HuH-7 (cell line): ENCODE data around the gene GCK.
"Not testable (repeated sequence)": the region's sequence is repeated elsewhere in the genome, so short reads cannot be mapped to it uniquely, and the experiment has no call there.

ENCODE experiments used
- DNase-seq: peaks from one replicate; pipeline ENCODE4 v3.0.0; 2011; ENCODE audit warnings: low spot score

GCK gene

DNA sequence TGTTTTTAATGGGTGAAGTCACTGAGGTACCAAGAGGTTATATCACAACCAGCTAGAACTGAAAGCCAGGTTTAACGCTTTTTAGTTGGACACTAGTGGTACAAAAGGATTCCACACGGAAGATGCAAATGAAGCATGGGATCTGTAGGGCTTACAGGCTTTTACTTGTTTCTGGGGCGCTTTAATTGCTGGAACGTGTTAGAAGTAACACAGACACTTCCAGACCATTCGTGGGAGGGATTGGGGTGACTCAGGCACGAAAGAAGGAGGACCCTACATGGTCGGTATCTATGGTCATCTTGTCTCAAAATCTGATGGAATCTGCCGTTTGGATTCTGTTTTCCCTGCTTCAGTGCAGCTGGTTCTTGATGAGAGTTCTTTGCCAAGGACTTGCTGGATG lies 12.6 kb upstream of the GCK start:
- DNase-seq, result no peak

DNA sequence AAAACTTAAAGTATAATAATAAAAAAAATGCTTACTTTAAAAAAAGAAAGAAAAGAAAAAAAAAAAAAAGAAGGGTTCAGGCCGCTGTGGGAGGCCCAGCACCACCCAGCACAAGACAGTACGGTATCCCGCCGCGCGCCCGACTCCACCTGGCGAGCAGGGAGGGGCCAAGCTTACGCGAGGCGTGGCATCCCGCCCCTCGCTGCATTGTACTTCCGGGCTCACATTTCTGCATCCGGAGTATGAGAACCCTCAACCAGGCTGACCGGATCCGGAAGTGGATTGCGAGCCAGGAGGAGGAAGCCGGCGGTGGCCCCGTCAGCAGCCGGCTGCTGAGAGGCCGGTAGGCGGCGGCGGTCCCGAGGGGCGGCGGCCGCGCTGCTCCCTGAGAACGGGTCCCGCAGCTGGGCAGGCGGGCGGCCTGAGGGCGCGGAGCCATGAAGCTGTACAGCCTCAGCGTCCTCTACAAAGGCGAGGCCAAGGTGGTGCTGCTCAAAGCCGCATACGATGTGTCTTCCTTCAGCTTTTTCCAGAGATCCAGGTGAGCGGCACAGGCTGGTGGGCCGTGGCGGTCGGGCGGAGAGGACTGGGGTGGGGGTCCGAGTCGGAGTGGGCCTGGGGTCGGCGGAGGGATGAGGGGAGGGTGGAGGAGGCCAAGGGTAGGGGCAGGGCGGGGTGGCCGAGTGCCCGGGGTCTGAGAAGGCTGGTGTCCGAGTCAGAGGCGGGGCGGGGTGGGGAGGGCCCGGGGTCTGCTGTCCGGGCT lies 11.6 kb upstream of the GCK start, which contains the start of gene YKT6:
YKT6 (plus strand) TSS at position 280 of the 763 bp plus-strand sequence; CDS start at position 438, 158 bp downstream.
- peak; percentile 99 for DNase-seq

DNA sequence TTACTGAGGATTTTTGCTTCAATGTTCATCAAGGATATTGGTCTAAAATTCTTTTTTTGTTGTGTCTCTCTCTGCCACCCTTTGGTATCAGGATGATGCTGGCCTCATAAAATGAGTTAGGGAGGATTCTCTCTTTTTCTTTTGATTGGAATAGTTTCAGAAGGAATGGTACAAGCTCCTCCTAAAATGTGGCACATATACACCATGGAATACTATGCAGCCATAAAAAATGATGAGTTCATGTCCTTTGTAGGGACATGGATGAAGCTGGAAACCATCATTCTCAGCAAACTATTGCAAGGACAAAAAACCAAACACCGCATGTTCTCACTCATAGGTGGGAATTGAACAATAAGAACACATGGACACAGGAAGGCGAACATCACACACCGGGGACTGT lies 10.9 kb upstream of the GCK start:
- DNase-seq, result not testable (repeated sequence)

DNA sequence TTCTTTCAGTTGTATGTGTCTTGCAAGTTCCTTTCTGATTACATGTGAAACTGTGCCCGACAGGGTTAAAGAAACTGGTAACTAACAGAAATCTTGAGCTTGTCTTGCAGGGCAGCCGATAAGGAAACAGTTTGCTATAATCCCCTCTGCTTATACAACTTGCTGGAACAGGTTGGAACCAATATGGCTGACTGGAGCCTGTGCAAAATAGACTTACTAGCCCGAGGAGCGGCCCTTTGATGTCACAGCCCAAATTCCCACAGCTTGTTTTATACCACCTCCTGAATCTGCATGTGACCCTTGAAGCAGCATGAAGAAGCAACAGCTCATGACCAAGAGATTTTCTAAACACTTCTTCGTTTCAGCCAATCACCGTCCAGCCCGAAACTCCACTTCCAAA lies 8.2 kb upstream of the GCK start:
- DNase-seq, result no peak

DNA sequence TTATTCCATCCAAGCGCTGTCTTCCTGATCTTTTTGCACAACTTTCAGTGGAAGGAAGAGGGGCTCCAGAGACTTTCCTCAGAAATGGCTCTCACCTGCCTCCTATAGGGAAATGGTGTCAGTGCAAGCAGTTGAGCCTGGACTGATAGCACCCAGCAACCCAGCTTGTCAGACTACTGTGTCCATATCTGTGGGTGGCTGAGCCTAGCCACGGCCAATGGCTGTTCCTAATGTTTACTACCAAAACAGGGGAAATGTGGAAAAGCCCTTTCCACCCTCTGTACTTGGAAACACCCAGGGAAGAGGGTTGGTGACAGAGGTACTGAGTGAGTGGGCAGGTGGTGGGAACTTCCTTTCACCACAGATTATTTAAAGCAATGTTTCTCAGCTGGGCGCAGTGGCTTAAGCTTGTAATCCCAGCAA lies 7.2 kb upstream of the GCK start:
- peak; percentile 66 for DNase-seq

DNA sequence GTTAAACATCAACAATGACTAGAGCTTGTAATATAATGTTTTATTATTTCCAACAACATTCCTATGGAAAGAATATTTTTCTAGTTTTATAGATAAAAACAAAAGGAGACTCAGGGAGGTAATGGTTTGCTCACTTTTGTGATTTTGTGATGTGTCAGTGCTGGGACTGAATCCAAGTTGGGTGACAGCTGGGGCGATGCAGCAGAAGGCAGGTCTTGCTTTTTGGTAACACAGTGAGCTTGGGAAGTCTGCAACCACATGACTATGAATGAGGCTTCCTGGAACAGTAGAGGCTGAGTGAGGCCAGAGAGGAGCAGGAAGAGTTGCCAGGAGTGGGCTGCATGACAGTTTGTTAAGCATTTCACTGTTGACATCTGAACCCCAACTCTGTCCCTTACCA lies 6.7 kb upstream of the GCK start:
- no peak for DNase-seq

DNA sequence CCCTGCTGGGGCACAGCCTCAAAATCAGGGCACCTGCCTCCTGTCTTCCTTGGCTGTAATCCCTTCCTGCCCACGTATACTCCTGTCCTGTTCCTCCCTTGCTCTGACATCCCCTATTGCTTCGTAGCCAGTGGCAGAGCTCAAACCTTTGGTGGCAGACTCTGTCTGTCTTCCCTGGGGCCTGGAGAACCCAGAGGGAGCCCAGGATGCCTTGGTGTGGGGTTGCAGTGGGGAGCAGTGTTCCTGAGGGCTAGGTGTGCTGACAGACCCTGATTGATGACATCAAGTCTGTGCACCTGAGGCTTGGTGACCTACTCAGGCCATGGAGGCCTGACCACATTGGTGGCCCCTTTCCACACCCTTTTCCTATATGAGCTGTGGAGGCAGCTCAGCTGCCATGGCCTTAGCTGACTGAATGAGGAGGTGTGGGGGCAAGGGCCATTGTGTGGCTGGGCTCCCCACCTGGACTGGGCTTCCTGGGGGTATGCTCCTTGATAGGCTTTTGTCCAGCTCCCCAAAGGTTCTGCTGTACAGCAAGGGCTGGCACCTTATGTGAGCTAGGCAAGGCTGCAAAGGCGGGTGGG lies 5.4 kb upstream of the GCK start:
- no peak for DNase-seq

DNA sequence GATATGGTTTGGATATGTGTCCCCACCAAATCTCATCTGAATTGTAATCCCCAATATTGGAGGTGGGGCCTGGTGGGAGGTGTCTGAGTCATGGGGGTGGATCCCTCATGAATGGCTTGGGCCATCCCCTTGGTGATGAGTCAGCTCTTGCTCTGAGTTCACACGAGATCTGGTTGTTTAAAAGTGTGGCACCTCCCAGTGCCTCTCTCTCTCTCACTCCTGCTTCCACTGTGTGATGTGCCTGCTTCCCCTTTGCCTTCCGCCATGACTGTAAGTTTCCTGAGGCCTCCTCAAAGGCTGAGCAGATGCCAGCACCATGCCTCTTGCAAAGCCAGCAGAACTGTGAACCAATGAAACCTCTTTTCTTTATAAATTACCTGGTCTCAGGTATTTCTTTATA lies 4.8 kb upstream of the GCK start:
- DNase-seq, result no peak

DNA sequence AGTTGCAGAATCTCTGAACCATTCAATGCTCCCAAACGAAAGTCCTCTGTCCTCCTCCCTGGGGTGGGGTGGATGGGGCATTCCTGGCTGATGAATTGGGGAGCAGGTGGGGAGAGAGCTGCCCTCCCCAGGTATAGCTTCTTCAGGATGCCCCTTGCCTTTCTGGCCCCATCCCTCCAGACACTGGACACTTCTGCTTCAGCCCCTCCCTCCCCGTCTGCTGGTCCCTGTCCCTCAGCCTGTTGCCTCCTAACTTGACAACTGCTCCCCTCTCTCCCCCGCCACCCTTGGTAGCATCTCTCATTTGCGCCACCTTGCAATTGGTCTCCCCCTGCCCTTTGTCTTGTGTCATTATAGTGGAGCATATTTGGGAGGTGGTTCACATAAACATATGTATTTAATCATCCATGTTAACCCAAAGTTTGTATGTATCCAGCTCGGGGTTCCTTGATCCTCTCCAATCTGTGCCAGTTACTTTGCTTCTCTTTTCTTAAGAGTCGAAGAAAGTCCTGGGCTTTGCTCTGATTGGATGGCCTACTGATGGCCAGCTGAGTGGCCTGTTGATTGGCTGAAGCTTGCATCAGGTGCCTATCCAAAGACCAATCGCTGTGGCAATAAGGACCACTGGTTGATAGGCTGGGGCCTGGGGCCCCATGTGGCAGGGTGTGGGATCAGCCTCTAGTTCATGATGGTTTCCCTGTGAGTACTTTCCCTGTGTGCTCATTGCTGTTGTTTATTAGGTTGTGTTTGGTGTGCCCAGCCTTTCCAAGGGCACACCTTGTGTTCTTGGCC lies 4.0 kb upstream of the GCK start:
- DNase-seq, result no peak

DNA sequence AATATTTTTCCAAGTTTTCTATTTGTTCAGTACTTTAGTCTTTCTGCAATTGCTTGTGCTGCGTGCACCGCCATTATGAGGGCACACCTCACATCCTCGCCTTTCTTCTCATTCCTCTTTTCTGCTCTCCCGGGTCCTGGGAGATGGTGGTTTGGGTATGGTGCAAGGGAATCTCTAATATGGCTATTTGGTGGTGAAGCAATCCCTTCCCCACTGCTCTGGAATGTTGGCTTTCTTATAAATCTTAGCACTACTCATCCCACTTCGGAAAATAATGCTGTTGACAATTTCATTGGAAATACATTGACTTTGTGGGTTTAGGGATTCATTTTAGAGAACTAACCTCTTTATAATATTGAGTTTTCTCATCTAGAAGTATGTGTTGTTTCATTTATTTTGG lies 1.9 kb upstream of the GCK start:
- no peak for DNase-seq

DNA sequence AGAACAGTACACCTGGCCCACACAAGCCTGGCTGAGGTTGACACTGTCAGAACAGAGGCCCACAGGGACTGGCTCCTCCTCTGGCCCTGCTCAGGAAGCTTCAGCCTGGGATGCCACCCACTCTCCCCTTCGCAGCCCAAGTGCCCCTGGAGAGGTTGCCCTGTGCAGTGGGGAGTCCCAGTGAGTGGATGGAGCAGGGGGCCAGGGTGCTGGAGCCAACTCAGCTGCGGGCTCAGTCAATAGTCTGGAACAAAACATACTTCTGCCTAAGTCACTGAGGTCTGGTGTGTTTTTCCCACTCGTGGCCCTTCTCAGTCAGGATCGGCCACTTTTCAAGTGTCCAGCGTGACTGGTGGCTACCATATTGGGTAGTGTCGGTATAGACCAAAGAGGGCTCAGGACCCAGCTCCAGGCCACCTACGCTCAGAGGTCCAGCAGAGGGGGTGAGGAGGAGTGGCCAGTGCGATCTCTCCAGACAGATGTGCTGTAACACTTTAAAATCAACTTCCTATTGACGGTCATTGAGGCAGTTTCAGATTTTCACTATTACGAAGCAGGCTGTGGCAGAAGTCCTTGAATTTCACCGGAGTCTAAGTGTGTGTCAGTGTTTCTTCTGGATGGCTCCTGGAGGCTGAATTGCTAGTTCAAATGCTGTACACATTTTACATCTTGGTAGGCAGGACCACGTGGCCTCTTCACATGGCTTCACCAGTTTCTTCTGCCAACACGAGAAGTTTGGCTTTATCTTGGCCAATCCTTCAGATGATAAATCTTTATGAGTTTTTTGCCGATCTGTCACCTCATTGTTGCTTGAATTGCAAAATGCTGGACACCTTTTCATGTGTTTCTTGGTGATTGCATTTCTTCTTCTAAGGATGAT lies 994 bp upstream of the GCK start:
- no peak for DNase-seq

DNA sequence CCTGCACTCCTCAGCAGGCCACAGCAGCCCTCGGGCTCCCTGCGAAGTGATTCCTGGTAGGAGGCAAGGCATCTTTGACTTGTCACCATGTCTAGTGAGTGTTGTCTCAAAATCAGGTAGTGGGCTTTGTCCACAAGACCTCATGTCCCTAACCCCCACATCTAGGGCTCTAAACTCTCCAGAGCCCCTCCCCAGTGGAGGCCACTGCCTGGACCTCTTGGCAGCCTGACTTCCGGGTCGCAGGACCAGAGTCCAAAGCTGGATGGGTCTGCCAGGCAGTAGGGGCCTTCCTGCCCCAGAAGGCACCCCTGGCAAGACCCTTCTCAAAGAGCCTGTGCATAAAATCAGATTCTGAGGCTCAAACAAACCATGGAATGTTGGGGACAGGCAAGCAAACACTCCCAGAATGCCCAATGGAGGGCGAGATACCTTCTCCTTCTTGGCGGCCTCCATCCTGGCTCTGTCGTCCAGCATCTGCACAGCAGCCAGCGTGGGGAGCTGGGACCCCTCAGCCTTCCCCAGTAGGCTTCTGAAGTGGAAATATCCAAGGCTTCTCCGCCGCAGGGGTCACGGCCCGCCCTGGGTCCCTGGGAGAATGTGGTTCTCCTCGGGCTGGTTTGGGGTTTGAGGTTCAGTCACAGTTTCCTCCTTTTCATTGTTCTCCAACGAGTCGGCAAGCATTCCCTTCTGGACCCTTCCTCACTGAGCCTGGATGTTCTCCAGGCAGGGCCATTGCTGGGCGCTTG lies 586 bp downstream of the GCK start:
- no peak for DNase-seq

DNA sequence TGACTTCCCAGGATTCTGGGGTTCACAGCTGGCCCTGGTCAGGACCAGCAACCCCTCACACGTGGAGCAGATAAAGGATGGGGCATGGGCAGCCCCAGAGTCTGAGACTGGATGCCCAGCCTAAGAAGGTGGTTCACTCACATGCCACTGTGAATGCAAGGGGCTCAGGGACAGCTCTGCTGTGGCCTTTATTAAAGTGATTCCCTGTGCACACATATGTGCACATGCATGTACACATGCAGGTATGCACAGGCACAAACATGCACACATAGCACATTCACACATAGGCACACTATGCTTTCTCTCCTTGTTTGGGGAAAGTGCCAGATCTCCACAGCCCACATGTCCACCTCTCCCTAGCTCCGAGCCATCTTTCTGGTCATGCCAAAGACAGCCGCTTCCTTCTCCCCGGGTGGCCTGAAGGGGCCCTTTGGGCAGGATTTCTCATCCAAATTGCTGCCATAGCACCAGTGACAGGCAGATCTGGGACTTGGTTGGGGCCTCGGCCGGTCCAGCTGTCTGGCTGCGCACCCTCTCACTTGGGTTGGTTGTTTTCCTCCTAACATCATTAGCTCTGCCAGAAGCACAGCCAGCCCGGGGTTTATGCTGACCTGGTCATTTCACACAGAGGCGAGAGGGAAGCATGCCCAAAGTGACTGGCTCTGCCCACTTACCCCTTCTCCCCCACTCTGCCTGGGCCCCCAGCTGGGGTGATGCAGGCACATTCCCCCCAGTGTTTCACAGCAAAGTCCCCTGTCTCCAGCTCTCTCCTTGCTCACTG lies 1.4 kb downstream of the GCK start:
- DNase-seq, result no peak

DNA sequence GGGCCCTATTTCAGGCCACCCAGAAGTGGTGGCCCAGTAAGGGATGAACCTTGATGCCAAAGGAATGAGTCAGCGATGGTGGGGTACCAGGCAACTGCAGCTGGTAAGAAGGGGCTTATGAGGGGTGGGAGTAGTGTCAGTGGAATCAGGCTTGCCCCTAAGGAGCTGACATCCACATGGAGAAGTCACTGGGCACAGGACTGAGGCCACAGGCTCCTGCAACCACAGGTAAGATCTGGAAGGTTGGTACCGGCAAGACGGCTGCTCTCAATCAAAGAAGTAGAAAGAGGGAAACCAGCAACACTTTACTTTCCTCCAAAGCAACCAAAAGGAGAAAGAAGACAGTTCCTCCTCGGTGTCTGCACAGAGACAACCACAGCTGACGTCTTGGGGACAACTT lies 2.5 kb downstream of the GCK start:
- DNase-seq, result no peak

DNA sequence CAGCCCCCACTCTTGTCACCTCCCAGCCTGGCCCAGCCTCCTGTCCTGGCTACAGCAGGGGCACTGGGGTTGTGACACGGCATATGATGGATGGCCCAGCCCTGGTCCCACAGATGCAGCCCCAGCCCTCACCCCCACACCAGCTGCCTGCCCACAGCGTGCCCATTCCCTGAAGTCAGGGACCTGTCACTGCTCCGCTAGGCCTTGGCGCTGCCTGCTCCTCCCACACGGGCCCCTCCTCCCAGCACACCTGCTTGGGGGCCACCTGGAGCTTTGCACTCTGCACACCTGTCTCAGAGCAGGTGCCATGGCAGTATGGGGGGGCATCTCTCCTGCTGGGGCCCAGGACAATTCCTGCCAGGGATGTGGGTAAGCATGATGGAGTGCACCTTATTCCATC lies 3.5 kb downstream of the GCK start:
- no peak for DNase-seq

DNA sequence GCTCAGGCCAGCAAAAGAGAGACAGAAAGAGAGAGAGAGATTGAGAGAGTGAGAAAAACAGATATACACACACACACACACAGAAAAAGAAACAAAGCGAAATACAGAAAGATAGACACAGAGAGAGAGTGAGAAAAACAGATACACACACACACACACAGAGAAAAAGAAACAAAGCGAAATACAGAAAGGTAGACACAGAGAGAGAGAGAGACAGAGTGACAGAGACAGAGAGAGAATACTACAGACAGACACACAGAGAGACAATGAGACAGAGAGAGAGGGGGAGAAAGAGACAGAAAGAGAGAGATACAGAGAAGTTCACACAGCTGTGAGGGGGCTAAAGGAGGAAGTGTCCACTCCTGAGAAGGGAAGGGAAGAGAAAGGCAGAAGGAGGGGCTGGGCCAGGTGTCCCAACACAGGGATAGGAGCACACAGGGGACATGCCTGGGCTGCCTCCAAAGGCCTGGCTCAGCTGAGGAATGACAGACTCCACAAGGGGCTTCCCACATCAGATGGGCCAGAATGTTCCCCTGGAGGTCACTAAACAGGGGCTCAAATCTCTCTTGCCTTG lies 4.3 kb downstream of the GCK start:
- DNase-seq, result no peak

DNA sequence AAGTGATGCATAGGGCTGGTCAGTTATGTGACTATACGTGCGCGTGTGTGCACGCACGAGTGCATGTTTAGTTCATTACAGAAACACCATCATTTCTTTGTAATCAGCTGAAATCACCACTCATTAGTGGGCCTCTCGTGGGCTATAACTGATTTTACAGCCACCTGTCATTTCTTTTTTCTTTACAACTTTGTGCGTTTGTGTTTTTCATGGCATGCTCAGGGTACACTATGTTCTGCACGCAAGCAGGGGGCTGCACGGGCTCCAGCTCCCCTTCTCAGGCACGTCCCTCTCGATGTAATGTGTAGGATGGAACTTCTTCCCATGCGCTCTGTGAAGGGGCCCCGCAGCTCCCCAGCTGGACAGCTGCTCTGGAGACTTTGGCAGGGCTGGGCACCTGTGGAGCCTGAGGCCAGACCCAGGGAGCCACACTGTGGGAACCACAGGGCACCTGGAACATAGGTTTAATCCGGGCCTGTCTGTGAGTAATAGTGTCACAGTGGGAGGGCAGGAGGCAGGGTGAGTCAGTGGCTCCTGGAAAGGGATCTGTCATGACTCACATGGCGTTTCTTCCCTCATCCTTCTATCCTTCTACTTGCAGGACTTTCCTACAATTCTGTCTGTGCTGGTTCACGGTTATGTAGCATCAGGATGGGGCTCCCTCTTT lies 4.9 kb downstream of the GCK start:
- no peak for DNase-seq

DNA sequence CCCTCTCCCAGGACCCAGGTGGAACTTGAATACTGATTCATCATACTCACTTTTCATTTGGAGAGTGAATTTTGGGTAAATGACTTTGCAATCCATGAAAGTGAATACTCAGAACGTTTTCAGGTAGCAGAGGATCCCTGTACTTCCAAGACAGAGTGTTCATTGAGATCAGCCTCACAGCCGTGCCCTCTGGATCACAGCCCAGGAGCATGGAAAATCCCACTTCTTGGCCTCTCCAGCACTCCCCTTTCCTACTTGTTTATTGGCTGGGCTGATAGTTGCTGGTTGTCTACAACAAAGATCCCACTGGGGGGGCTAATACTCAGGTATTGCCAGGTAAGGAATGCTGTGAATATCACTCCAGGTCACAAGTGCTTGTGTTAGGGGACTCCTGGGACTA lies 5.9 kb downstream of the GCK start:
- no peak for DNase-seq

DNA sequence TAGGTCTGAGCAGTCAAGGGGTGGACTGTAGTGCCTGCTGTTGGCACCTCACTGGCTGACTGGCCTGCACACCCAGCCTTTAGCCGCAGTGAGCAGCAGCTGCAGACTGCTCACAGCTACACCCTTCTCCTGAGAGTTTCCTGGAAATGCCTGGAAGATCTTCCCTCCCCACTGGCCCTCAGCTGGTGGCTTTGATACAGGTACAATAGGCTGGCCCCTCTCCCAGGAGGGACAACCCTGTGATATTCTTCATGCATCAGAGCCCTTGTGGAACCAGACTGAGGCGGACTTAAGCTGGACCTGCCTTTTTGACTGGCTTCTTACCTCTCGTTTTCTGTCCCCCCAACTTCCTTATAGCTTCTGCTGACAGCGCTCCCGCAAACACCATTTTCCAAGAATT lies 6.4 kb downstream of the GCK start:
- no peak for DNase-seq

DNA sequence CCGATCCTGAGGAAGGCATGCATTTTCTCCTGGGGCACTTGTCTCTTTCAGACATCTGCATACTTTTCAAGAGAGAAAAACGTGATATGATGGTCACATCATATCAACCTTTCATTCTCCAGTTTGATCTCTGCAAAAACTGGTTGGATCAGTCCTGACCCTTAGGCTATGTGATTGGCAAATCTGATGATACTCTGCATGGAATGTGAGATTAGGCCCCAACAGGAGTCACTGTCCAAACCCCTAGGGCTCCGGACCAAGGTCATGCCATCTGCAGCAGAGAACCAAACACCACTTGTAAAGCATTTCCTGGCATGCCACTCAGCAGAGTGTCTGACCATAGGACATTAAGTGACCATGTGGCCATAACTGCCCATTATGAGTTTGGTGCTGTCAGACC lies 8.6 kb downstream of the GCK start:
- DNase-seq, result no peak
